ENCODE results near the gene DENND6A.

- TF ChIP-seq, protein P1, sequence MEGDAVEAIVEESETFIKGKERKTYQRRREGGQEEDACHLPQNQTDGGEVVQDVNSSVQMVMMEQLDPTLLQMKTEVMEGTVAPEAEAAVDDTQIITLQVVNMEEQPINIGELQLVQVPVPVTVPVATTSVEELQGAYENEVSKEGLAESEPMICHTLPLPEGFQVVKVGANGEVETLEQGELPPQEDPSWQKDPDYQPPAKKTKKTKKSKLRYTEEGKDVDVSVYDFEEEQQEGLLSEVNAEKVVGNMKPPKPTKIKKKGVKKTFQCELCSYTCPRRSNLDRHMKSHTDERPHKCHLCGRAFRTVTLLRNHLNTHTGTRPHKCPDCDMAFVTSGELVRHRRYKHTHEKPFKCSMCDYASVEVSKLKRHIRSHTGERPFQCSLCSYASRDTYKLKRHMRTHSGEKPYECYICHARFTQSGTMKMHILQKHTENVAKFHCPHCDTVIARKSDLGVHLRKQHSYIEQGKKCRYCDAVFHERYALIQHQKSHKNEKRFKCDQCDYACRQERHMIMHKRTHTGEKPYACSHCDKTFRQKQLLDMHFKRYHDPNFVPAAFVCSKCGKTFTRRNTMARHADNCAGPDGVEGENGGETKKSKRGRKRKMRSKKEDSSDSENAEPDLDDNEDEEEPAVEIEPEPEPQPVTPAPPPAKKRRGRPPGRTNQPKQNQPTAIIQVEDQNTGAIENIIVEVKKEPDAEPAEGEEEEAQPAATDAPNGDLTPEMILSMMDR (IDR thresholded peaks at IDR 0.05) = no peak
- TF ChIP-seq POLR2A (IDR thresholded peaks at IDR 0.05) = no peak
These were observed 11.2 kb downstream of the DENND6A start for GRCh38 chr3:57681691-57682090.

All from testis (tissue), 2 donors.